Thoracic aorta (tissue), 2 donors: Measurements from ENCODE around the gene ADH1B. TPM values are rescaled to one million over a fixed set of nuclear protein-coding genes. Genes with fewer than 3 reads are reported as not detected.
A peak's percentile ranks its signal among the peaks of the same experiment; 100 is the strongest.
"Not testable (repeated sequence)": the region's sequence is repeated elsewhere in the genome, so short reads cannot be mapped to it uniquely, and the experiment has no call there.

Source experiments
- ATAC-seq: fragments of 150-250 bp; one replicate; pipeline ENCODE4 v1.8.0; 2017; ENCODE audit warnings: low read depth; ENCODE audit not compliant: insufficient number of reproducible peaks, low FRiP score
- DNase-seq: peaks from one replicate; pipeline ENCODE4 v3.0.0-alpha.2; 2020; ENCODE audit warnings: low spot score
- H3K27ac ChIP-seq, 2 donors: fragments of 200-600 bp; sonication (generic); 1 replicate in 1 of 2; 2 replicates in 1 of 2; pipeline ENCODE4 v1.5.1; 2016; ENCODE audit warnings: mild to moderate bottlenecking in 2 of 2, moderate library complexity in 2 of 2
- H3K27me3 ChIP-seq: fragments of 200-600 bp; sonication (generic); replicated peaks from 2 replicates; pipeline ENCODE4 v1.6.0; 2016; ENCODE audit warnings: mild to moderate bottlenecking; ENCODE audit not compliant: insufficient read depth
- H3K36me3 ChIP-seq: fragments of 200-600 bp; sonication (generic); one replicate; pipeline ENCODE4 v1.5.1; 2016
- H3K4me1 ChIP-seq, 2 donors: fragments of 200-600 bp; sonication (generic); 1 replicate in 1 of 2; 2 replicates in 1 of 2; pipeline versions ENCODE4 v1.5.1 to v1.6.0; 2016; ENCODE audit warnings: low read depth in 2 of 2, mild to moderate bottlenecking in 1 of 2; ENCODE audit not compliant: control insufficient read depth in 1 of 2
- H3K4me3 ChIP-seq: fragments of 200-600 bp; sonication (generic); 2 replicates; pipeline ENCODE4 v1.5.1; 2016; ENCODE audit warnings: mild to moderate bottlenecking
- H3K9me3 ChIP-seq: fragments of 200-600 bp; sonication (generic); 2 replicates; pipeline ENCODE4 v1.5.1; 2016
- total RNA-seq, 2 donors: library from RNA; depleted of rRNA; stranded (reverse); fragments of >200 nt; gene quantifications; one replicate each; pipeline versions ENCODE4 v1.1.0 to v1.2.3, GENCODE V29; 2016
- TF ChIP-seq, protein P1 (sequence below): fragments of 200-600 bp; sonication (generic); IDR thresholded peaks from one replicate; pipeline ENCODE4 v1.5.1; 2019; ENCODE audit warnings: antibody characterized with exemption

ADH1B gene
- 1,000 to 10,000 TPM; 1,169 to 1,563 TPM for total RNA-seq

DNA sequence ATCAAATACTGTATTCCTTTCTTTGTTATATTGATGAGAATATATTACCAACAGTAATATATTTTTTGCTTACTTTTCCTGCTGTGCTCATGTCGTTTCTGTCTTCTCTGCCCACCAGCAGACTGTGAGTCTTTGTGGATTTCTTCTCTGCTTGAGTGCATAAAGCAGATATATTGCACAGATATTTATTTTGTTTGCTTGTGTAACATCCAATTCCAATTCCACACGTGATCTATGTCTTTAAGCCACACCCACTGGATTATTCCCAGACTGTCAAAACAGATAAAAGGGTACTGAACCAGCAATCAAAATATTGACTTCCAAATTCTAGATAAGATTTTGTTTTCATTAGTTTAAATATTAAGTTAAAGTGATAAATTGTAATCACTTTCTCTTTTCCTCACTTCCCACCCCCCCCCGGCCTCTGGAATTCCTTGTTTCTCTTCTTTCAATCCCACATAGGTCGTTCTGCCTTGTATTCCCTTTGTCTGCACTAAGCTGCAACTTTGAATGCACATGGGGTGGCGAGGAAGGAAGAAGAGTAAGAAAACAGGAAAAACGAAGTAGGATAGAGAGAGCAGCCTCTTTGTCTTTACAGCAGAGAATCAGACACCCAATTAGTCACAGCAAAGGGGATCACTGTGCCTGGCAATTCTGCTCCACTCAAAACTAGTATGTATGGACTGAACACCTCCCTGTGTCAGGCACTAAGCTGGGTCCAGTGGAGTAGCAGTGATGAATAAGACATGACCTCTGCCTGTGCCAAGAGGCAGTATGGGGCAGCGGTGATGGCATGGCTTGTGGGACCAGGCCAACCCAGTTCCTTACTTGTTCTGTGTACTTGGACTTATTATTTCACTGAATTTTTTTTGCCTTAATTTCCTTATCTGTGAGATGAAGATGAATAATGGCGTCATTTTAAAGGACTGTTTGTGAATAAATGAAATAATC, at the start of gene ADH1B:
ADH1B (minus strand) TSS at position 161 of the 951 bp plus-strand sequence; CDS start at position 91, 70 bp downstream.
- ATAC-seq = no peak
- Histone ChIP-seq H3K27ac (peak within 1 kb of the TSS; percentile 59 to 82), H3K36me3 (peaks cover 10% of the 10 kb centered on the region), H3K4me1 (peaks cover 37 to 59% of the 10 kb centered on the region in 2 donors), H3K9me3 (no peaks in the 10 kb centered on the region), H3K27me3 (no peaks in the 10 kb centered on the region), H3K4me3 (peak within 1 kb of the TSS; percentile 62)
- no peak for DNase-seq
- TF ChIP-seq, protein P1, sequence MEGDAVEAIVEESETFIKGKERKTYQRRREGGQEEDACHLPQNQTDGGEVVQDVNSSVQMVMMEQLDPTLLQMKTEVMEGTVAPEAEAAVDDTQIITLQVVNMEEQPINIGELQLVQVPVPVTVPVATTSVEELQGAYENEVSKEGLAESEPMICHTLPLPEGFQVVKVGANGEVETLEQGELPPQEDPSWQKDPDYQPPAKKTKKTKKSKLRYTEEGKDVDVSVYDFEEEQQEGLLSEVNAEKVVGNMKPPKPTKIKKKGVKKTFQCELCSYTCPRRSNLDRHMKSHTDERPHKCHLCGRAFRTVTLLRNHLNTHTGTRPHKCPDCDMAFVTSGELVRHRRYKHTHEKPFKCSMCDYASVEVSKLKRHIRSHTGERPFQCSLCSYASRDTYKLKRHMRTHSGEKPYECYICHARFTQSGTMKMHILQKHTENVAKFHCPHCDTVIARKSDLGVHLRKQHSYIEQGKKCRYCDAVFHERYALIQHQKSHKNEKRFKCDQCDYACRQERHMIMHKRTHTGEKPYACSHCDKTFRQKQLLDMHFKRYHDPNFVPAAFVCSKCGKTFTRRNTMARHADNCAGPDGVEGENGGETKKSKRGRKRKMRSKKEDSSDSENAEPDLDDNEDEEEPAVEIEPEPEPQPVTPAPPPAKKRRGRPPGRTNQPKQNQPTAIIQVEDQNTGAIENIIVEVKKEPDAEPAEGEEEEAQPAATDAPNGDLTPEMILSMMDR = no peak

DNA sequence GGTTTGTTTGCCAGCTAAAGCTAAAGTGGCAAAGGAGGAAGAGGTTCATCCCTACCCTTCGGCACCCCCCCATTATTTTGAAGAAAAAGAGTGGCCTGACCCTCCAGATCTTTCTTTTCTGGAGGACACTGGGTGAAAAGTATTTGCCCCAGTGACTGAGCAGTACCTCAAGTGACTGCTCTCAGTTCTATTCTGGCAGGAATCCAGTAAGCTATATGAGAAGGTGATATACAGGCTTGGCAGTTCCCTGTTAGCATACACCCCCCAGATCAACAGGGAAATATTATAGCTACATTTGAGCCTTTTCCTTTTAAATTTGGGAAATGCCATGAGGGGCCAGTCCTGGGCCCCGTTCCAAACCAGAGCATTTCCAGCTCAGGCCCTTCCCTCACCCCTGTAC, 46.6 kb upstream of the ADH1B start:
- not testable (repeated sequence) for ATAC-seq, H3K27me3 ChIP-seq, H3K4me1 ChIP-seq, DNase-seq, H3K27ac ChIP-seq, H3K36me3 ChIP-seq, H3K4me3 ChIP-seq
- H3K9me3 ChIP-seq = peaks cover 12% of the 10 kb centered on the region

DNA sequence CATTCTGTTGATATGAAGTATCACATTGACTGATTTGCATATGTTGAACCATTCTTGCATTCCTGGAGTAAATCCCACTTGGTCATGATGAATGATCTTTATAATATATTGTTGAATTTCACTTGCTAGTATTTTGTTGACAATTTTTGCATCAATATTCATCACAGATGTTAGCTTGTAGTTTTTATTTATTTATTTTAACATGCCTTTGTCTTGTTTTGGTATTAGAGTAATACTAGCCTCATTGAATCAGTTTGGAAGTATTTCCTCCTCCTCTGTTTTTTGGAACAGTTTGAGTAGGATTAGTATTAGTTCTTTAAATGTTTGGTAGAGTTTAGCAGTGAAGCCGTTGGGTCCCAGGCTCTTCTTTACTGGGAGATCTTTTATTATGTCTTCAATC, 45.3 kb upstream of the ADH1B start:
- Histone ChIP-seq H3K4me3 (no peak overlapping the region), H3K27ac (no peak overlapping the region), H3K36me3 (no peaks in the 10 kb centered on the region), H3K27me3 (no peaks in the 10 kb centered on the region), H3K4me1 (peaks cover 6 to 17% of the 10 kb centered on the region in 2 donors), H3K9me3 (peaks cover 5% of the 10 kb centered on the region)
- ATAC-seq (no peak), DNase-seq (no peak)
- TF ChIP-seq, protein P1 = no peak

DNA sequence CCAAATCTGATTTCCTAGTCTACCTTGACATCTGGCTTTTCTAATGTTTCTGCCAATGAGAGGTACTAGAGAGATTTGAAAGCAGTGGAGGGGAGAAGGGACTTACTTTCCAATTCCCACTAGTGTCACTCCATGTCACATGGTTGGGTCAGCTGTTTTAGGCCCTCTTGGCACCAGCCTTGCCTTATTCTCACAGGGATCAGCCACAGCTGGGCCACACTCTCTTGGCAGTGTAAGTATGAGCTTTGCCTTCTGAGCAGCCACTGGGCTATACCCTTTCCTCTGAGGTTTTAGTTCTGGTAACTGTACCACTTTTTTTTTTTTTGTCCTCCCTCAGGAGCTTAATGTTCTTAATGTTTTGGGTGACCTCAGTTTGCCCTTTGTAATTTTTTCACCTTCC, 41.6 kb upstream of the ADH1B start:
- no peaks in the 10 kb centered on the region for H3K27me3 ChIP-seq
- H3K36me3 ChIP-seq = no peaks in the 10 kb centered on the region
- no peak for ATAC-seq
- TF ChIP-seq, protein P1 = no peak
- H3K4me1 ChIP-seq = peaks cover 10 to 33% of the 10 kb centered on the region in 2 donors
- peaks cover 5% of the 10 kb centered on the region for H3K9me3 ChIP-seq
- DNase-seq = no peak
- peak overlapping the region; percentile 55 to 77 for H3K27ac ChIP-seq
- no peak overlapping the region for H3K4me3 ChIP-seq

DNA sequence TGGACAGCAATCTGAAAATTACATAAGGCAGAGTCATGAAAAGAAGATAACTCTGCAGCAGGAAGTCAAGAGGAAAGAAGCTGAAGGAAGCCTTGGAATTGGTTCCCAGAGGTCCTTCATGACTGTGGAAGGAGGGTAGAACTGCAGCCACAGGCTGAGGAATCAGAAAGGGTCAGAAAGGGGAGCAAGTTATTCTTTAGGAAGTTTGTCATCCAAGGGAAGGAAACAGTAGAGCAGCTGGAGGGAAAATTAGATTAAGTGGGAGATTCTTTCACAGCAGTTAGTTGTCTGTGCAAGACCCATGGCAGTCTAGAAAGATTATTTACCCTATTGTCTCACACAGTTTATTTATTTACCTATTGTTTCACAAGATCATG, 40.7 kb upstream of the ADH1B start:
- Histone ChIP-seq H3K4me1 (peaks cover 12 to 37% of the 10 kb centered on the region in 2 donors), H3K27me3 (no peaks in the 10 kb centered on the region), H3K27ac (peak overlapping the region; percentile 65 to 77), H3K36me3 (no peaks in the 10 kb centered on the region), H3K9me3 (peaks cover 5% of the 10 kb centered on the region), H3K4me3 (no peak overlapping the region)
- TF ChIP-seq, protein P1 = no peak
- ATAC-seq (no peak), DNase-seq (no peak)
